ENCODE data around the gene ENAH. TPM values are rescaled to one million over a fixed set of nuclear protein-coding genes. Genes with fewer than 3 reads are reported as not detected.

The ENAH gene
- total and polyA plus RNA-seq, 9 of the 15 experiments (the other 6 are each of a cell fraction or from before 2014, with no cell fraction given) = 0.03 to 1.2 (median 0.15) TPM

- 0 out of 2 replicates have a peak, but pooled peaks have one; percentile 43 for TF ChIP-seq RREB1 (CRISPR knock-in tag; IDR thresholded peaks at IDR 0.05)
- no peak for TF ChIP-seq POLR2B (IDR thresholded peaks at IDR 0.05; ENCODE audit: low read depth, partially characterized antibody)
- TF ChIP-seq ZBTB17 (CRISPR knock-in tag; IDR thresholded peaks at IDR 0.05) = no peak
- TF ChIP-seq HNRNPL (IDR thresholded peaks at IDR 0.05; ENCODE audit: low read depth, low read length) = no peak; the same call in 1 of the 2 replicates
- TF ChIP-seq KLF16 (IDR thresholded peaks at IDR 0.05) = peak; percentile 83
- no peak for TF ChIP-seq ZNF124 (CRISPR knock-in tag; IDR thresholded peaks at IDR 0.05)
- TF ChIP-seq FIP1L1 (IDR thresholded peaks at IDR 0.05; ENCODE audit: low read depth, low read length, poor library complexity, severe bottlenecking) = peak; percentile 93
- TF ChIP-seq ZNF224 (CRISPR knock-in tag; IDR thresholded peaks at IDR 0.05) = no peak
- no peak for TF ChIP-seq ZNF398 (CRISPR knock-in tag; IDR thresholded peaks at IDR 0.05)
- no peak for TF ChIP-seq GTF2A2 (tag; IDR thresholded peaks at IDR 0.05)
- TF ChIP-seq FOXM1 (IDR thresholded peaks at IDR 0.05; ENCODE audit: low read depth) = no peak
- peak; percentile 54; the same call in 1 of the 2 replicates for TF ChIP-seq FOXM1 (CRISPR knock-in tag; IDR thresholded peaks at IDR 0.05; ENCODE audit: low read depth)
- TF ChIP-seq PHTF2 (CRISPR knock-in tag; IDR thresholded peaks at IDR 0.05) = no peak
- peak; percentile 85; the same call in 1 of the 2 replicates for TF ChIP-seq ZNF24 (IDR thresholded peaks at IDR 0.05)
- TF ChIP-seq ETS2 (tag; IDR thresholded peaks at IDR 0.05; ENCODE audit: borderline replicate concordance, poor library complexity, severe bottlenecking) = no peak
- TF ChIP-seq ZNF134 (CRISPR knock-in tag; conservative IDR thresholded peaks at IDR 0.05) = no peak
- no peak for TF ChIP-seq FOXK2 (conservative IDR thresholded peaks at IDR 0.05 in 1 of 2, IDR thresholded peaks at IDR 0.05 in 1 of 2; ENCODE audit: low read depth in 2 of 2)
- no peak for TF ChIP-seq TFE3 (CRISPR knock-in tag; IDR thresholded peaks at IDR 0.05)
- TF ChIP-seq STAG1 (CRISPR knock-in tag; IDR thresholded peaks at IDR 0.05; ENCODE audit: borderline replicate concordance) = peak; percentile 100
Observed at GRCh38 chr1:225474986-225475820, 177.7 kb downstream of the ENAH start (continued).
